Measurements from ENCODE around the gene UPF3A. TPM values are rescaled to one million over a fixed set of nuclear protein-coding genes. Genes with fewer than 3 reads are reported as not detected.
A peak's percentile ranks its signal among the peaks of the same experiment; 100 is the strongest.
"Not testable (repeated sequence)": the region's sequence is repeated elsewhere in the genome, so short reads cannot be mapped to it uniquely, and the experiment has no call there.

The UPF3A gene
- total RNA-seq, 1 experiment from 2014 or later, result 28.3 TPM

- in situ Hi-C loops (cut with HindIII; ENCODE audit: low sequenced_read_pairs), result no loop called here
These were observed 41.9 kb downstream of the UPF3A start for GRCh38 chr13:114323349-114323748.

GRCh38 chr13:114324334-114324733 lies 42.9 kb downstream of the UPF3A start:
- no peak for DNase-seq (ENCODE audit: low spot score)
- in situ Hi-C loops (cut with HindIII; ENCODE audit: low sequenced_read_pairs), result no loop called here

More at GRCh38 chr13:114323349-114323748, 41.9 kb downstream of the UPF3A start:
- no peak for DNase-seq (ENCODE audit: low spot score)

- in situ Hi-C loops (cut with HindIII; ENCODE audit: low sequenced_read_pairs), result no loop called here
- no peak for DNase-seq (ENCODE audit: low spot score)
These were observed 44.3 kb downstream of the UPF3A start for GRCh38 chr13:114325729-114326128.

DNA sequence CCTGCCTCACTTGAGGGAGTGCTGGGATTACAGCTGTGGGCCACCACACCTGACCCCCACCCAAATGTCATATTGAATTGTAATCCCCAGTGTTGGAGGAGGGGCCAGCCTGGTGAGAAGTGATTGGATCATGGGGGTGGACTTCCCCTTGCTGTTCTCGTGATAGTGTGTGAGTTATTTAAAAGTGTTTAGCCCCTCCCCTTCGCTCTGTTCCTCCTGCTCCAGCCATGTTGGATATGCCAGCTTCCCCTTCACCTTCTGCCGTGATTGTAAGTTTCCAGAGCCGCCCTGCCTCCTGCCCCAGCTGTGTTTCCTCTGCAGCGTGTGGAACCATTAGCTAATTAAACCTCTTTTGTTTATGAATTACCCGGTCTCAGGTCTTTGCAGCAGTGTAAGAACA lies 46.6 kb downstream of the UPF3A start:
- in situ Hi-C loops (cut with HindIII; ENCODE audit: low sequenced_read_pairs), result no loop called here
- no peak for DNase-seq (ENCODE audit: low spot score)

- in situ Hi-C loops (cut with HindIII; ENCODE audit: low sequenced_read_pairs), result no loop called here
- DNase-seq (ENCODE audit: low spot score), result no peak
These were observed 47.2 kb downstream of the UPF3A start for GRCh38 chr13:114328595-114328994.

GRCh38 chr13:114330086-114330485 lies 48.7 kb downstream of the UPF3A start:
- in situ Hi-C loops (cut with HindIII; ENCODE audit: low sequenced_read_pairs), result no loop called here

GRCh38 chr13:114333881-114334280 lies 52.5 kb downstream of the UPF3A start:
- in situ Hi-C loops (cut with HindIII; ENCODE audit: low sequenced_read_pairs); DNase-seq (ENCODE audit: low spot score): not testable (repeated sequence)

More at GRCh38 chr13:114330086-114330485, 48.7 kb downstream of the UPF3A start:
- no peak for DNase-seq (ENCODE audit: low spot score)

- in situ Hi-C loops (cut with HindIII; ENCODE audit: low sequenced_read_pairs), result no loop called here
- DNase-seq (ENCODE audit: low spot score), result no peak
These were observed 53.1 kb downstream of the UPF3A start for GRCh38 chr13:114334305-114335053.

- in situ Hi-C loops (cut with HindIII; ENCODE audit: low sequenced_read_pairs), result not testable (repeated sequence)
These were observed 55.1 kb downstream of the UPF3A start for GRCh38 chr13:114336457-114336856.

GRCh38 chr13:114338959-114339358 lies 57.6 kb downstream of the UPF3A start:
- DNase-seq (ENCODE audit: low spot score), result no peak
- in situ Hi-C loops (cut with HindIII; ENCODE audit: low sequenced_read_pairs), result no loop called here

More at GRCh38 chr13:114336457-114336856, 55.1 kb downstream of the UPF3A start:
- DNase-seq (ENCODE audit: low spot score), result not testable (repeated sequence)

GRCh38 chr13:114339857-114340534 lies 58.6 kb downstream of the UPF3A start:
- DNase-seq (ENCODE audit: low spot score), result peak; percentile 20
- in situ Hi-C loops (cut with HindIII; ENCODE audit: low sequenced_read_pairs), result no loop called here

DNA sequence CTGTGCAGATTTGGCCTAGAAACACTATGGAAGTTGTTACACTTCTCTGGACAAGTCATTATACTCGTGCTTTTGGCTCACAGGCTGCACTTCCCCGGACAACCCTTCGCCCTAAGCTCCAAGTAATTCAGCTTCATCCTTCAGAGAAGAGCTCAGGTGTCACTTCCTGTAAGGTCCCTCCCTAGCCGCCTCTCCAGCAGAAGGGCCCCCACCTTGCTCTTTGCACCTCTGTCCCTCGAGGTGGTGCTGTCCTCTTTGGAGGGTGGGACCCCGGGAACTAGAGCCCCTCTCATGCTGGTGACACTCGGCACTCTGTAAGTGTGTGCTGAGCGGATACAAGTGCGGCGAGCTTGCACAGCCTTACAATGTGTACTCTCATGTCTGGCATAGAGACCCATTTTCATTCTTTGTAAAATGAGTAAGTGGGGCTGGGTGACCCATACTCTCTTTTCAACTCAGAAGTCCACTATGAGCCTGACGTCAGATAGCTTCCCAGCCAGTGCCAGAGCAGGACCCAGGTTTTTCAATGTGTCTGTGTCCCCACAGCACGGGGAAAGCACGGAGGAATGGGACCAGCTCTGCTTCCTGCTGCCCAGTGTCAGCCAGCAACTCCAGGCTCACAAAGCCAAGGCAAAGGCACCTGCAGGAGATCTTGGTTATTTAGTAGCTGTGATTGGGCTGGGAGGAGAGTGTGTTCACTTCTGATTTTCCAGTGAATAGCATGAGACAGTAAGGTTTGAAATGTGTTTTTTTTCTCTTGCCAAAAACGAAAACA lies 59.8 kb downstream of the UPF3A start:
- no peak for DNase-seq (ENCODE audit: low spot score)
- in situ Hi-C loops (cut with HindIII; ENCODE audit: low sequenced_read_pairs), result no loop called here

DNA sequence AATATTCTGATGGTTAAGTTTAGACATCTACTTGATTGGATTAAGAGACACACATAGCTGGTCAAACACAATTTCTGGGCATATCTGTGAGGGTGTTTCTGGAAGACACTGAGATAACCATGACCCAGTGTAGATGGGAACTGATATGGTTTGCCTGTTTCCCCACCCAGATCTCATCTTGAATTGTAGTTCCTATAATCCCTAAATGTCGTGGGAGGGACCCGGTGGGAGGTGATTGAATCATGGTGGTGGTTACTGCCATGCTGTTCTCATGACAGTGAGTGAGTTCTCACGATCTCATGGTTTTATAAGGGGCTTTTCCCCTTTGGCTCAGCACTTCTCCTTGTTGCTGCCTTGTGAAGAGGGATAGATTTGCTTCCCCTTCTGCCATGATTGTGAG lies 65.9 kb downstream of the UPF3A start:
- in situ Hi-C loops (cut with HindIII; ENCODE audit: low sequenced_read_pairs); DNase-seq (ENCODE audit: low spot score): not testable (repeated sequence)

DNA sequence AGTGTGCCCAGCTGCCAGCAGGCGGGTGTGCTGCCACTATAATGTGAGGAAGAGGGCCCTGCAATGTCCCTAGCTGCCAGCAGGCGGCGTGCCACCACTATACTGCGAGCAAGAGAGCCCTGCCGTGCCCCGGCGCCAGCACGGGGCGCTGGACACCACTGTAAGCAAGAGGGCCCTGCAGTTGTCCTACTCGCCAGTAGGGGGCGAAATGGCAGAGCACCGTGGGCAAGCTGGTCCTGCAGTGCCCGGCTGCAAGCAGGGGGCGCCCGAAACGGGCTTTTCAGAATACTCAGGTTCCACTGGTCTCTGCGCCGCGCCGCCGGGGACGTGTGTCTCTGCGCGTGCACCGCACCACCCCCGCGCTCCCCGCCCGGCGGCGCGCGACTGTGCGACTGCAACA lies 71.4 kb downstream of the UPF3A start:
- in situ Hi-C loops (cut with HindIII; ENCODE audit: low sequenced_read_pairs); DNase-seq (ENCODE audit: low spot score): not testable (repeated sequence)

- DNase-seq (ENCODE audit: low spot score); in situ Hi-C loops (cut with HindIII; ENCODE audit: low sequenced_read_pairs): not testable (repeated sequence)
These were observed 72.0 kb downstream of the UPF3A start for GRCh38 chr13:114353382-114353781.

Other genes with a start within 250 kb of the UPF3A start
- gene RASA3, start 149.0 kb upstream of the UPF3A start, total RNA-seq (2014; rRNA removed; shearing (Covaris generic)), result 11.9 and 13.7 TPM in 2 replicates
- not detected in 2 replicates for gene CFAP97D2, start 102.3 kb upstream of the UPF3A start, total RNA-seq (2014; rRNA removed; shearing (Covaris generic))
- 66.5 and 77.5 TPM in 2 replicates for gene CDC16, start 46.7 kb upstream of the UPF3A start, total RNA-seq (2014; rRNA removed; shearing (Covaris generic))
- 8.6 and 18.0 TPM in 2 replicates for gene CHAMP1, start 32.9 kb downstream of the UPF3A start, total RNA-seq (2014; rRNA removed; shearing (Covaris generic))